ENCODE data around the gene AGFG2. TPM values are rescaled to one million over a fixed set of nuclear protein-coding genes. Genes with fewer than 3 reads are reported as not detected.
"Not testable (repeated sequence)": the region's sequence is repeated elsewhere in the genome, so short reads cannot be mapped to it uniquely, and the experiment has no call there.

Gene AGFG2
- total RNA-seq, 4 donors from 2014 or later: 63.8 to 154 (median 102) TPM

DNA sequence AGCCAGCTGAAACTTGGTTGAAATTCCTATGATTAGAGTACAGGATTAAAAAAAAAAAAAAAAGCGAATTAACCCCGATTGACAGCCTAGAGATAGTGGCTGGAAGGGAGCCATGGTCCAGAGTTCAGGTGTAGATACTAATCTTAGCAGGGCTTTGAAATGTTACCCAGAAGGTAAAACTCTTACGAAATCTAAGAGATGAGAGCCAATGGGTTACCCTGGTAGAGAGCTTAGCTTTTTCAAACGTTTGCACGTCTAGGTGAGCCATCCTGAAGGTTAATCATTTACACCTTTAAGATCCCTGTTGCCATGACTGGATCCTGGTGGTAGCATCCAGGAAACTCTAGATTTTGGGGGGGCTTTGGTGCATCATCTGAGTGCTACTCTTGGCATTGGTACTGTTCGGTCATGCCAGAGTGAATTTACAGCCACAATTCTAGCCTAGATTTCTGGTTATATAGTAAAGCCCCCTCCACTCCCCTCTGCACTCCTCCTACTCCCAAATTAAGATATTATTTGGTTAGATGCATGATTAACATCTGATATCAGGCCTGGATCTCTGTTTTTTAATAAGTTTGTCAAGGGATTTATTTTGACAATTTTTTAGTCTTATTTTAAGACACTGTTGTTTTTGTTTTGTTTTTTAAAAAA is 1.2 kb downstream of the AGFG2 start:
- in situ Hi-C loops (cut with MboI; ENCODE audit: low pct_ligation_motif_present in 1 of 4, low pct_unique_long_range_greater_than_20kb in 1 of 4, low sequenced_read_pairs in 3 of 4) (no loop called here), intact Hi-C loops (cut with DNase I; ENCODE audit: low total_unique reads) (no loop called here)
- peak overlapping the region; percentile 76 to 93 (median 89) for H3K27ac ChIP-seq
- no peaks in the 10 kb centered on the region for H3K27me3 ChIP-seq
- peak; percentile 77 for DNase-seq
- H3K9me3 ChIP-seq: no peaks in the 10 kb centered on the region
- H3K4me1 ChIP-seq: peaks cover 20 to 63% (median 55%) of the 10 kb centered on the region in 4 donors
- no peaks in the 10 kb centered on the region for H3K36me3 ChIP-seq
- peak overlapping the region; percentile 58 to 93 (median 72) for H3K4me3 ChIP-seq
- TF ChIP-seq EP300 (IDR thresholded peaks at IDR 0.05; ENCODE audit: low read depth): no peak
- peak in 2 of 3 donors; percentile 14 to 39 for TF ChIP-seq POLR2AphosphoS5 (IDR thresholded peaks at IDR 0.05)
- WGBS, 2 donors (ENCODE audit: low coverage in 1 of 2): 26 to 40% methylated on average over 2 to 6 of the region's 6 CpGs

DNA sequence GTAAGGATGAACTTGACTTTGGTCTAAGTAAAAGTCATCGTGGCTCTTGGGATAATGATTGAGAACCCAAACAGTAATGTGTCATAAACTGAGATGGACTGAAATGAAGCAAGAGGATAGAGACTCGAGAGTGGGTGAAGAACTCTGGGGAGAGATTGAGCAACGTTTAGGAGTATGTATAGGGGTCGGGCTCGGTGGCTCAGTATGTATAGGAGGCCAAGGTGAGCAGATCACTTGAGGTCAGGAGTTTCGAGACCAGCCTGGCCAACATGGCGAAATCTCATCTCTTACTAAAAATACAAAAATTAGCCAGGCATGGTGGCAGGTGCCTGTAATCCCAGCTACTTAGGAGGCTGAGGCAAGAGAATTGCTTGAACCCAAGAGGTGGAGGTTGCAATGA is 2.3 kb downstream of the AGFG2 start:
- intact Hi-C loops (cut with DNase I; ENCODE audit: low total_unique reads); H3K4me3 ChIP-seq; DNase-seq; H3K27me3 ChIP-seq; H3K9me3 ChIP-seq; H3K36me3 ChIP-seq; in situ Hi-C loops (cut with MboI; ENCODE audit: low pct_ligation_motif_present in 1 of 4, low pct_unique_long_range_greater_than_20kb in 1 of 4, low sequenced_read_pairs in 3 of 4): not testable (repeated sequence)
- 75% methylated on average over 7 of the region's 7 CpGs; no CpG with 5 or more reads in 1 of the 2 donors for WGBS, 2 donors (ENCODE audit: low coverage in 1 of 2)
- peak overlapping the region in 1 of 4 donors; percentile 93 for H3K27ac ChIP-seq
- H3K4me1 ChIP-seq: peaks cover 31 to 74% (median 66%) of the 10 kb centered on the region in 4 donors

DNA sequence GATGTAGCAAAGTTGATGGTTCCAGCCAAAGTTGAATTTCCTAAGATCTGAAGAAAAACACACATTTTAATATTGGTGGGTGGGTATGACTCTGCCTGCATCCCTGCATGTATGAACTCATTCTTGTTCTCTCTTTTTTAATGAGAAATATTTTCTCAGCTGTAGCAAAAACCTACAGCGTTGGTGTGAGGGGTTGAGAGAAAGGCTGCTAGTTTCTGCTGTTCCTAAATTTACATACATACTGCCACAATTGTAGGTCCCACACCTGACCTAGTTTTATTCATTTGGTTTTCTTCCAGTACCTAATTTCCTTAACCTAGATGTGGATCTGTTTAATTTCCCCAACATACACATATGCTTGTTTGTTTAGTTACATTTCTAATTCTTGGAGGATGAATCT is 4.6 kb downstream of the AGFG2 start:
- intact Hi-C loops (cut with DNase I; ENCODE audit: low total_unique reads): no loop called here
- TF ChIP-seq, protein P1, sequence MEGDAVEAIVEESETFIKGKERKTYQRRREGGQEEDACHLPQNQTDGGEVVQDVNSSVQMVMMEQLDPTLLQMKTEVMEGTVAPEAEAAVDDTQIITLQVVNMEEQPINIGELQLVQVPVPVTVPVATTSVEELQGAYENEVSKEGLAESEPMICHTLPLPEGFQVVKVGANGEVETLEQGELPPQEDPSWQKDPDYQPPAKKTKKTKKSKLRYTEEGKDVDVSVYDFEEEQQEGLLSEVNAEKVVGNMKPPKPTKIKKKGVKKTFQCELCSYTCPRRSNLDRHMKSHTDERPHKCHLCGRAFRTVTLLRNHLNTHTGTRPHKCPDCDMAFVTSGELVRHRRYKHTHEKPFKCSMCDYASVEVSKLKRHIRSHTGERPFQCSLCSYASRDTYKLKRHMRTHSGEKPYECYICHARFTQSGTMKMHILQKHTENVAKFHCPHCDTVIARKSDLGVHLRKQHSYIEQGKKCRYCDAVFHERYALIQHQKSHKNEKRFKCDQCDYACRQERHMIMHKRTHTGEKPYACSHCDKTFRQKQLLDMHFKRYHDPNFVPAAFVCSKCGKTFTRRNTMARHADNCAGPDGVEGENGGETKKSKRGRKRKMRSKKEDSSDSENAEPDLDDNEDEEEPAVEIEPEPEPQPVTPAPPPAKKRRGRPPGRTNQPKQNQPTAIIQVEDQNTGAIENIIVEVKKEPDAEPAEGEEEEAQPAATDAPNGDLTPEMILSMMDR (IDR thresholded peaks at IDR 0.05): no peak
- no peak for TF ChIP-seq POLR2A (IDR thresholded peaks at IDR 0.05)
- no peak for TF ChIP-seq EP300 (IDR thresholded peaks at IDR 0.05; ENCODE audit: low read depth)
- no peak for TF ChIP-seq POLR2AphosphoS5 (IDR thresholded peaks at IDR 0.05)
- Histone ChIP-seq H3K9me3 (no peaks in the 10 kb centered on the region), H3K36me3 (no peaks in the 10 kb centered on the region), H3K27me3 (no peaks in the 10 kb centered on the region), H3K4me1 (peaks cover 48 to 89% (median 84%) of the 10 kb centered on the region in 4 donors), H3K4me3 (no peak overlapping the region), H3K27ac (peak overlapping the region; percentile 88 to 93 (median 90))
- WGBS, 2 donors (ENCODE audit: low coverage in 1 of 2): 46 to 67% methylated on average over 1 of the region's 1 CpG
- no peak for DNase-seq
- in situ Hi-C loops (cut with MboI; ENCODE audit: low pct_ligation_motif_present in 1 of 4, low pct_unique_long_range_greater_than_20kb in 1 of 4, low sequenced_read_pairs in 3 of 4): no loop called here

DNA sequence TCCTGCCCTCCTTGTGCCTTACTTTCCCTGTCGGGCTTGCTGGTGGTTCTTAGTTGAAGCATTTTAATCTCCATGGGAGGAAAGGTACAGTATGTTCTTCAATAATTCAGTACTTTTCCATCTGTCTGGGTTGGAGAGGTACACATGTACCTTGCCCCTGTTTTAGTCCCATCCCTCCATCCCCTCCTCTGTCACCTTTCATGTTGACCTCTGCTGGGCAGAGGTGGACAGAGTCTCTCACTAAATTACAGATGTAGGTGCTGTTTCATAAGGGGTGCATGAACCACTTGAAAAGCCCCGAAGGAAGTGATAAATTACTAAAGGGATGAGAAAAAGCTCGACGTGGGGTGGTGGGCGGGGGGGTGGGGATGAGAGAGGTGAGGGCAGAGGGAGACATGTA is 5.4 kb downstream of the AGFG2 start:
- intact Hi-C loops (cut with DNase I; ENCODE audit: low total_unique reads): no loop called here
- Histone ChIP-seq H3K36me3 (peaks cover 0 to under 1% (median 0%) of the 10 kb centered on the region in 4 donors), H3K9me3 (no peaks in the 10 kb centered on the region), H3K4me1 (peaks cover 48 to 92% (median 87%) of the 10 kb centered on the region in 4 donors), H3K4me3 (no peak overlapping the region), H3K27me3 (no peaks in the 10 kb centered on the region), H3K27ac (peak overlapping the region; percentile 88 to 93 (median 90))
- WGBS, 2 donors (ENCODE audit: low coverage in 1 of 2): 20 to 40% methylated on average over 2 to 5 of the region's 5 CpGs
- in situ Hi-C loops (cut with MboI; ENCODE audit: low pct_ligation_motif_present in 1 of 4, low pct_unique_long_range_greater_than_20kb in 1 of 4, low sequenced_read_pairs in 3 of 4): no loop called here
- TF ChIP-seq EP300 (IDR thresholded peaks at IDR 0.05; ENCODE audit: low read depth) (no peak), POLR2A (IDR thresholded peaks at IDR 0.05) (no peak), POLR2AphosphoS5 (IDR thresholded peaks at IDR 0.05) (no peak)
- DNase-seq: no peak

DNA sequence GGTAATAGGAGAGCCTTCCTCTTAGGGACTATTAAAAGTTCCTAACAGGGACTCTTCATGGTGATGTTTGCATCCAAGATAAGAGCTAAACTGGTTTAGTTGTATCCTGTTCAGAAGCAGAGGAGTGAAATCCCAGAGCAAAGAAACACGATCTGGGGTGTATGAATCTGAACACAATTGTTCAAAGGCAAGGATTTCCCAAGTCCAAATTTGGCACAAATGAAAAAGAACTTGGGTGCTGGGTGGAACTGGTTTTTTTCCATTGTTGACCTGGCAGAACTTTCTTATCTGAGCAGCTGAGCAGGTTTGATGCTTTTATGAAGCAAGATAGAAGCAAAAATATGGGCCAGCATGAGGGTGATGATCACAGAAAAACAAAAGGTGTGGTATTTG is 6.0 kb downstream of the AGFG2 start:
- Histone ChIP-seq H3K4me1 (peaks cover 48 to 88% (median 82%) of the 10 kb centered on the region in 4 donors), H3K9me3 (no peaks in the 10 kb centered on the region), H3K4me3 (no peak overlapping the region), H3K27ac (peak overlapping the region; percentile 88 to 93 (median 90)), H3K36me3 (peaks cover 0 to 6% (median 0%) of the 10 kb centered on the region in 4 donors), H3K27me3 (no peaks in the 10 kb centered on the region)
- in situ Hi-C loops (cut with MboI; ENCODE audit: low pct_ligation_motif_present in 1 of 4, low pct_unique_long_range_greater_than_20kb in 1 of 4, low sequenced_read_pairs in 3 of 4) (no loop called here), intact Hi-C loops (cut with DNase I; ENCODE audit: low total_unique reads) (no loop called here)
- WGBS, 2 donors (ENCODE audit: low coverage in 1 of 2): 5% methylated on average over 1 of the region's 1 CpG; no CpG with 5 or more reads in 1 of the 2 donors
- no peak for TF ChIP-seq POLR2A (IDR thresholded peaks at IDR 0.05)
- TF ChIP-seq POLR2AphosphoS5 (IDR thresholded peaks at IDR 0.05): no peak
- no peak for TF ChIP-seq EP300 (IDR thresholded peaks at IDR 0.05; ENCODE audit: low read depth)
- TF ChIP-seq, protein P1 (IDR thresholded peaks at IDR 0.05): no peak
- DNase-seq: no peak

Data from transverse colon (tissue), 4 donors.